Erythroblast (primary cell): Measurements from ENCODE around the gene COX6B1.

Source experiments
- DNase-seq, 2 experiments: peaks; one replicate each; lab custom pipeline; 2025; lab: John Stamatoyannopoulos, UW
- GATA1 ChIP-seq: IDR thresholded peaks from 2 replicates; pipeline ENCODE4 v1.6.1; 2011; ENCODE audit warnings: low read depth, mild to moderate bottlenecking, control low read depth, low read length, moderate library complexity
- POLR2A ChIP-seq: IDR thresholded peaks from 2 replicates; pipeline ENCODE4 v1.6.1; 2011; ENCODE audit warnings: mild to moderate bottlenecking, low read length

COX6B1 gene

GRCh38 chr19:35695895-35696422 lies 47.8 kb downstream of the COX6B1 start:
- no peak for DNase-seq
- TF ChIP-seq GATA1 (no peak), POLR2A (no peak)

- no peak for DNase-seq
- TF ChIP-seq POLR2A (no peak), GATA1 (no peak)
Measured at GRCh38 chr19:35696835-35697234, 48.7 kb downstream of the COX6B1 start.

- TF ChIP-seq GATA1 (no peak), POLR2A (peak; percentile 31)
Measured at GRCh38 chr19:35702223-35703012, 54.3 kb downstream of the COX6B1 start.

GRCh38 chr19:35703343-35703742 lies 55.2 kb downstream of the COX6B1 start:
- DNase-seq, result no peak
- TF ChIP-seq GATA1 (no peak), POLR2A (no peak)

More at GRCh38 chr19:35702223-35703012, 54.3 kb downstream of the COX6B1 start:
- peak; percentile 96 for DNase-seq

GRCh38 chr19:35704218-35704617 lies 56.1 kb downstream of the COX6B1 start, which contains the start of gene ZBTB32:
Gene ZBTB32 (plus strand): TSS chr19:35704558. CDS start chr19:35714627, 10,069 bp downstream.
- peak; percentile 51 to 70 for DNase-seq
- TF ChIP-seq POLR2A, result no peak
- no peak for TF ChIP-seq GATA1
